B cell (primary cell): Measurements from ENCODE around the gene ZNF587B.

Source experiments
- EZH2 ChIP-seq: IDR thresholded peaks from 2 replicates; pipeline ENCODE4 v1.6.1; 2012; ENCODE audit warnings: borderline replicate concordance, low read depth, mild to moderate bottlenecking, moderate library complexity, low read length; ENCODE audit not compliant: insufficient read depth, poor library complexity, severe bottlenecking
- TF ChIP-seq, protein P1 (sequence below): fragments of 200-600 bp; IDR thresholded peaks from one replicate; pipeline ENCODE4 v1.8.0; 2022; ENCODE audit warnings: antibody characterized with exemption, mild to moderate bottlenecking

DNA sequence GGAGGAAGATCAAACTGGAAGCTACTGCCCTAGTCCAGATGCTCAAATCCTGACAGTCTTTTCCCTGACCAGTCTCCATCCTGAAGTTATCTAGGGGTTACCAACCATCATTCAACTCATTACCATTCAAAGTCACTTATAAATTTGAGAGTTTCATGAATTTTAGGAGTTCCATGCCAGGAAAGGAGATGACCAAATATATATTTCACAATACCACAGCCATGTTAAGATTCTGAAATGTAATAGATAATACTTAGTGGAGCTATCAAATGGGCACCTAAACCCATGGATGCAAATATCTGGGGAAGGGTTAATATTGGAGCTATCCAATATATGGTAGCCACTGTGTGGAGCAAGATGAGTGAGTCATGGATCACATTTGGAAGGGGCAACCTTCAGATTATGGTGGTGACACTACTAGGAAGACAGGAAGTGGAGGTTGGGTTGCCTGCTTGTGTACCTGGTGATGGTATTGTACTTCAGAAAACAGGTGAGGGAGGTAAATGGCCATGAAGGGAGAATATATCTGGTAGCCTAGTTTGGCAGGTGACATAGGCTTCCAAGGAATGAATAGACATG is 41.9 kb upstream of the ZNF587B start:
- TF ChIP-seq, protein P1, sequence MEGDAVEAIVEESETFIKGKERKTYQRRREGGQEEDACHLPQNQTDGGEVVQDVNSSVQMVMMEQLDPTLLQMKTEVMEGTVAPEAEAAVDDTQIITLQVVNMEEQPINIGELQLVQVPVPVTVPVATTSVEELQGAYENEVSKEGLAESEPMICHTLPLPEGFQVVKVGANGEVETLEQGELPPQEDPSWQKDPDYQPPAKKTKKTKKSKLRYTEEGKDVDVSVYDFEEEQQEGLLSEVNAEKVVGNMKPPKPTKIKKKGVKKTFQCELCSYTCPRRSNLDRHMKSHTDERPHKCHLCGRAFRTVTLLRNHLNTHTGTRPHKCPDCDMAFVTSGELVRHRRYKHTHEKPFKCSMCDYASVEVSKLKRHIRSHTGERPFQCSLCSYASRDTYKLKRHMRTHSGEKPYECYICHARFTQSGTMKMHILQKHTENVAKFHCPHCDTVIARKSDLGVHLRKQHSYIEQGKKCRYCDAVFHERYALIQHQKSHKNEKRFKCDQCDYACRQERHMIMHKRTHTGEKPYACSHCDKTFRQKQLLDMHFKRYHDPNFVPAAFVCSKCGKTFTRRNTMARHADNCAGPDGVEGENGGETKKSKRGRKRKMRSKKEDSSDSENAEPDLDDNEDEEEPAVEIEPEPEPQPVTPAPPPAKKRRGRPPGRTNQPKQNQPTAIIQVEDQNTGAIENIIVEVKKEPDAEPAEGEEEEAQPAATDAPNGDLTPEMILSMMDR = no peak
- no peak for TF ChIP-seq EZH2
